Activated T-helper 9 cell treated with anti-CD3 and anti-CD28 coated beads, Interleukin-2, amount 50 U/mL, for 16 hours (primary cell): Measurements from ENCODE around the gene ATP1B3.
"Not testable (repeated sequence)": the region's sequence is repeated elsewhere in the genome, so short reads cannot be mapped to it uniquely, and the experiment has no call there.

Experiments used
- DNase-seq: peaks from one replicate; pipeline ENCODE4 v3.0.0-alpha.2; 2020; ENCODE audit warnings: low read depth

The ATP1B3 gene

DNA sequence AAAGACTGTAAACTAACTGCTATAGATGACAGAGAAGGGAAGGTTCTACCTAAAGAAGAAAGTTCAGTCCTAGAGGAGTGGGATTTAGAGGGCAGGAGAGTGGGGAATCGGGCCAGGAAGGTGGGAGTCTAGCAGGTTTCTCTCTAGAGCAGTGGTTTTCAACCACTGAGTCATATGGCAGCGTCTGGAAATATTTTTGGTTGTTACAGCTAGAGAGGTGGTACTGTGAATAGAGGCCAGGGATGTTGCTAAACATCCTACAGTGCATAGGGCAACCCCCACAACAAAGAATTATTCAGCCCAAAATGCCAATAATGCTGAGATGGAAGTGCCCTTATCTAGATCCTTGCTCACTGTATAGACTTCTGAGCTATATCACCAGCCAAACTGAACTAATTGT lies 28.7 kb downstream of the ATP1B3 start:
- DNase-seq, result no peak

DNA sequence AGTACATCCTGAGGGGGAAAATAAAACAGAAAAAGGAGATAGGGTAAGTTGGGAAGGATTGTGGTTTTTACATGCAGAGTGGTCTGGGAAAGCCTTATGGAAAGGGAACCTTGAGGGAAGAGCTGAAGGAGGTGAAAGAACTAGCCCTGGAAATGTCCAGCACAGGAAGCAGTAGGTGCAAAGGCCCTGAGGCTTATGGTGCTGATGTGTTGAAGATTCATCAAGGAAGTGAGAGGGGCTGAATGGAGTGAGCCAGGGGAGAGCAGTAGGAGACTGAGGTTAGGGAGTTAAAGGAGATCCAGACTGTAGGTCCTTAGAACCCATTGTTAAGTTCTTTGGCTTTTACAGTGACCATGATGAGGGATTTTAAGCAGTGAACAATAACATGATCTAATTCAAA lies 33.0 kb downstream of the ATP1B3 start:
- no peak for DNase-seq

DNA sequence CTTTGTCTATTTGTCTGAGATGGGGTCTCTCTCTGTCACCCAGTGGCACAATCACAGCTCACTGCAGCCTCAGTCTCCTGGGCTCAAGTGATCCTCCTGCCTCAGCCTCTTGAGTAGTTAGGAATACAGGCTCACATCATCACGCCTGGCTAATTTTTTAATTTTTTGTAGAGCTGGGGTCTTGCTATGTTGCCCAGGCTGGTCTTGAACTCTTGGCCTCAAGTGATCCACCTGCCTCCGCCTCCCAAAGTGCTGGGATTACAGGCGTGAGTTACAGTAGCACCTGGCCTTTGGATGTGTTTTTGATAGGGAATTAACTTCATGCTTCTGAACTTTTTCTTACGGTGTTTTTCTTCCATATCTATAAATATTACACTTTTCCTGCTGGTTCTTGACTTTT lies 33.5 kb downstream of the ATP1B3 start:
- DNase-seq, result not testable (repeated sequence)

DNA sequence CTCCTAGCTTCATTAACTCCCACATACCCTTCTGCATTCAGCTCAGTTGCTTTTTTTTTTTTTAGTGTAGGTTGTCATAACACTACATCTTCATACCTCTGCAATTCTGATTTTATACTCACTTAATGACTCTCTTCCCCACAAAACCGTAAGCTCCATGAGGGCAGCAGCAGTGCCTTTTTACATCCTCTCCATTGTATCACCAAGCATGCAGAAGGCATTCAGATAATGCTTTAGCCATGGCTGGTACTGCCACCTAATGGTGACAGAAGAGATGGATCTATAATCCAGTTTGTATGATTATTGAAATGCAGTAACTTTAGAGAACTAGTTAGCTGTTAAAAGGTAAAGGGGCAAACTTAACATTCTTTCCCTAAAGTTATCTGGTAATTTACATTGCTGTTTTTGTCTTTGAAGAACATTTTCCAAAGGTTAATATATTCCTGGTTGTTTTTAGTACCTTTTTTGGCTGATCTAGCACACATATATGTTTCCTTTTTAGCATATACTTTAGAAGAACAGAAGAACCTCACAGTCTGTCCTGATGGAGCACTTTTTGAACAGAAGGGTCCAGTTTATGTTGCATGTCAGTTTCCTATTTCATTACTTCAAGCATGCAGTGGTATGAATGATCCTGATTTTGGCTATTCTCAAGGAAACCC lies 36.8 kb downstream of the ATP1B3 start:
- DNase-seq, result peak; percentile 10

DNA sequence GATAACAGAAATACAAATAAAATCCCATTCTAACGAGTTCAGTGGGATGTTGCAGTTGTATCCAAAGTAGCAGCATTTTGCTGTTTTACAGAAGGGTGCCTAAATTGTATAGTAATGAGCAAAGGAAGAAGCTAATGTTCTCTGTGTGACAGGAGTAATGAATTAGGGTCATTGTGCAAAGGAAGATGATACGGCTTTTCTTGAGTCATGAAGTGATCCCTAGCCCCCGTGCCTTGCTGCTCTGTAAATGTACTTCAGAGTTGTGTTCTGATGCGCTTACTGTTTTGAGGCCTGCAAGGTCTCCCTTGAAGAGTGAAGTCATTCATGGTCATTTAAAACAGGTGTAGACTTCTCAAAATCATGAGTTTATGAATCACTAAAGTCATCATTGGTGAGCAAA lies 37.9 kb downstream of the ATP1B3 start:
- DNase-seq, result no peak

DNA sequence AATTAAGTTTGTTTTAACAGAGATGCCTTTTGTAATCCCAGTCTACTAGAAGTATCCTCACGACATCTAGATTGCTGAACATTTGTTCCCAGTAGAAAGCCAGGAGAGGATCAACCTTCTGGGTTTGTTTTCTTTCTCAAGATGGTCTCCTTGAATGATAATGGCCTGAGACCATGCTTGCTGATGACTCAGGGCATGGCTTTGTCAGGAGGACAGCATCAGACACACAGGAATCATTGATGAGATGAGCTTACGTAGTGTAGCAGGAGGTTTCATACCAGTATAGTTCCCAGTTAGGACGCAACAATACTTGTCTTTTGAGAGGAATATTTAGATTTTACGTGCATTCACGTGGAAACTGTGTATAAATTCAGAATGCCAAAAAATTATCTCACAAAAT lies 38.6 kb downstream of the ATP1B3 start:
- no peak for DNase-seq

DNA sequence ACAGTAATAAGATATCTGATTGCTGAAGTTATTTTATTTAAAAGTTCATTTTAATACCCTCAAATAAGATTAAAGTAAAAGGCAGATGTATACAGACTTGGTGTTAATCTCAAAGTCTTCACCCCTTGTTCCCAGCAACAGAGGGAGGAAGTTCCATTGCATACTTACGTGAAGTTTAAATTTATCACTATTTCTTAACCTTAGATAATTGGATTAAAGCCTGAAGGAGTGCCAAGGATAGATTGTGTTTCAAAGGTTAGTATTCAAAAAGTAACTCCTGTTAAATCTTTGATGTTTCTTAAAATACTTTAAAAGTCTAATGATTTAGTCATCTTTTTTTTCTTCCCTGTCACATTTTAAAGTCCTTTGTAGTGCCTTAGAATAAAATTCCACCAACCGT lies 39.3 kb downstream of the ATP1B3 start:
- no peak for DNase-seq

DNA sequence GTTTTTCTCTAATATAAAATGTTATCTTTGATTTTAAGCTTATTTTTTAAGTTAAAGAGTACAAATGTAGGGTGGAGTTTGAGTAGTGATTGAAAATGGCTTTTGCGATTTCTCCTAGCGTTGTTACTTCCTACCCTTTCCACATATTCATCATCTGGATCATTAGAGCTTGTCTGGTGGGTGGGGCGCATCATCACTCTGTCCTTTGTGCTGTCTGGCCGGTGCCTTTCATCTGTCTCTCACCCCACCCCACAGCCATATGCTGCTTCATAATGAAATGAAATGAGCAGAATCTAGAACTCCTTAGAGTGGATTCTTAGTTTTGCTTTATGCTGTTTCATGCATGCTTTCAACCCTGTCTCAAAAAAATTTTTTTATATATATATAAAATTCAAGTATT lies 44.3 kb downstream of the ATP1B3 start:
- no peak for DNase-seq

DNA sequence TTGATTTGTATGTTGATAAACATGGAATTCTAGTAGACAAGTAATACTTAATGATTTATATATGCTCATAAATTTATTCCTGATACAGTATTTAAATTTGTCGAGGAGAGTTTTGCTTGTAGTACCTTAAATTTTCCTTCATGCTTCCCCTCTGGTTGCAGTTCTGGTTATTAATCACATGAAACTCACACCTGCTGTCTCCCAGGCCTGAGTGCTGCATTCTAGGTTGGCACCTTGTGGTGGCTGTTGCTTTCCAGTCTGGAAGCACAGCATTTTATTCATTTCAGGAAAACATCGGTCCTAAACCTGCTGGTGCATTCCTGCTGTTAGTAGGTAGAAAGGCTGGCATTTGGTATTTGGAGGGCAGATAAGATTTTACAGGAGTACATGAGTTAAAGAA lies 44.9 kb downstream of the ATP1B3 start:
- no peak for DNase-seq

DNA sequence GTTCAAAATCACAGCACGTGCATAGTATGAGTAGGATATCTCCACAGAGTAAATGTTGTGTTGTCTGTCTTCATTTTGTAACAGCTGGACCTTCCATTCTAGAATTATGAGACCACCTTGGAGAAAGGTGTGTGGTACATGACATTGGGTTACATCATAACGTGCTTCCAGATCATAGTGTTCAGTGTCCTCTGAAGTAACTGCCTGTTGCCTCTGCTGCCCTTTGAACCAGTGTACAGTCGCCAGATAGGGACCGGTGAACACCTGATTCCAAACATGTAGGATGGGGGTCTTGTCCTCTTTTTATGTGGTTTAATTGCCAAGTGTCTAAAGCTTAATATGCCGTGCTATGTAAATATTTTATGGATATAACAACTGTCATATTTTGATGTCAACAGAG lies 49.2 kb downstream of the ATP1B3 start:
- DNase-seq, result not testable (repeated sequence)

DNA sequence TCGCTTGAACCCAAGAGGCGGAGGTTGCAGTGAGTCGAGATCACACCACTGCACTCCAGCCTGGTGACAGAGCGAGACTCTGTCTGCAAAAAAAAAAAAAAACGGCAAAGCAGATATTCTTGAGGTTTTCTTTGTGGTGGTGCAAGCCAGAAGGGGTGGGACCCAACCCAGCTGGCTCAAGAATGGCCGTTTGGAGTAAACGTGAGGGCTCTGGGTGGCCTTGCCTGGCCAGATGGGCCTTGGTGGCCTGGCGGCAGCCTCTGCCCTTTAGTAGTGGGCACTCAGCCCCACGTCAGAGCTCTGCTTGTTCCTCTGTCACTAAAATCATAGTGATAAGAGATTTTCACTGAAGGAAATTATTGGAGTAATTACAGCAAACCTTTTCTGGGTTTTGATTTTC lies 50.5 kb downstream of the ATP1B3 start:
- DNase-seq, result no peak

DNA sequence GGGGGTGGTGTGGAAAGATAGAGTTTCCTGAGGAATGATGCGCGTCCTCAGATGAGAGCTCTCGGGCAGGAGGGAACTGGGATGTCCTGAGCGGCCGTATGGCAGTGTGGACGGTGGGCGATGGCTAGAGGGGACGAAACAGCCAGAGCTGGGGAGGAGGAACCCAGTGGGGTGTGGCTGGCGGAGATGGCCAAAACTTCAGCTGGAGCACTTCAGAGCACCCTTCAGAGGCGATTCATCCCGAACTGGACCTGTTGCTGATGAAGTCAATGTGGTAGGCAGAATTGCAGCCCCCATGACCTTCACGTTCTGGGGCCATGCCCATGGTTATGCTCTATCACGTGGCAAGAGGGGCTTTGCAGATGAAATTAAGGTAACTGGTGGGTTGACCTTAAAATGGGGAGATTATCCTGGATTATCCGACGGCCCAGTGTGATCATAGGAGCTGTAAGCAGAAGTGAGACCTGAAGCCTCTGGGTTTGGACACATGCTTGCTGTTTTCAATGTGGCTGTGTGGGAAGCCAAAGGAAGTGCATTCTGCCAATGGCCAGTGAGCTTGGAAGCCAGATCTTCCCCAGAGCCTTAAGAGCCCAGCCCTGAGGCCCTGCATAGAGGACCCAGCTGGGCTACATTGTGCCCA lies 52.3 kb downstream of the ATP1B3 start:
- DNase-seq, result no peak

DNA sequence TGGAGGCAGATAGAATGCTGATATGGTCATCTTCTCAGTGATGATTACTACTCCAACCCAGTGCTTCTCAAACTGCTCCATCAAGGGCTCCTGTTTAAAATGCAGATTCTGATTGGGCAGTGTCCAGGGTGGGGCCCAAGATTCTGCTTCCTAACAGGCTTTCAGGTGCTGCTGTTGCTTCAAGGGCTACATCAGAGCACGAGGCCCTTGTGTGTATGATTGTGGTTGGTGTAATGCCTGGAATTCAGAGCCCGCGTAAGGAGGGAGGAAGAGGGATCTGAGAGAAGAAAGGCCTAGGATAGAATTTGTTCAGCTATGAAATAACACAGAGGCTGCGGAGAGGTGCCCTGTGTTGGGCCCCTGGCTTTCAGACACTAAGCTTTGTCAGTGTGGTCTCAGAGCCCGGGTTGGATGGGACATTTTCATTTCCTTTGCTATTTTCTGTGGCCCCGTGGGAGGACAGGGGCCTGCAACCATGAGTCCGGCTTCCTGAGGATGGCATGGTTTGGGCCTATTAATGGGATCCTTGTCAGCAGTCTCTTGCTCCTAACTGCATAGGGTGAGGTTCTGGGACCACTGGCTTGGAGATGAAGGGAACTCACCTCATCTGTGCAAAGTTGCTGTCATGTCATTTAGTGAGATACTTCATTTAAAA lies 53.0 kb downstream of the ATP1B3 start:
- DNase-seq, result no peak

DNA sequence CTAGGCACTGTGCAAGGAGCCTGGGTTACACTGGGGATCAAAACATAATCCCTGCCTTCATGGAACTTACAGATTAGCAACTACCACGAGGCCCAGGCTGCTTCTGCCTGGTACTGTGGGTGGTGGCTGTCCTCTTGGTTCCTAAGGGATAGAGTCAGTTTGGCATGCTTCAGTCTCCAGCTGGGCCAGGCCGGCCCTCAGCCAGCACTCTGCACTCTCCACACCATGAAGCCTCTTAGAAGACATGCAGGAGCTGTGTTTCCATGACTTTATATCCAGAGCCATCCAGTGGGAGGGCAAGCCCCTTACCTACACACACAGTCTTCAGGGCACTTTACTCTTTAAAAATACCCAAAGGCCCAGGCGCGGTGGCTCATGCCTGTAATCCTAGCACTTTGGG lies 54.4 kb downstream of the ATP1B3 start:
- DNase-seq, result no peak

DNA sequence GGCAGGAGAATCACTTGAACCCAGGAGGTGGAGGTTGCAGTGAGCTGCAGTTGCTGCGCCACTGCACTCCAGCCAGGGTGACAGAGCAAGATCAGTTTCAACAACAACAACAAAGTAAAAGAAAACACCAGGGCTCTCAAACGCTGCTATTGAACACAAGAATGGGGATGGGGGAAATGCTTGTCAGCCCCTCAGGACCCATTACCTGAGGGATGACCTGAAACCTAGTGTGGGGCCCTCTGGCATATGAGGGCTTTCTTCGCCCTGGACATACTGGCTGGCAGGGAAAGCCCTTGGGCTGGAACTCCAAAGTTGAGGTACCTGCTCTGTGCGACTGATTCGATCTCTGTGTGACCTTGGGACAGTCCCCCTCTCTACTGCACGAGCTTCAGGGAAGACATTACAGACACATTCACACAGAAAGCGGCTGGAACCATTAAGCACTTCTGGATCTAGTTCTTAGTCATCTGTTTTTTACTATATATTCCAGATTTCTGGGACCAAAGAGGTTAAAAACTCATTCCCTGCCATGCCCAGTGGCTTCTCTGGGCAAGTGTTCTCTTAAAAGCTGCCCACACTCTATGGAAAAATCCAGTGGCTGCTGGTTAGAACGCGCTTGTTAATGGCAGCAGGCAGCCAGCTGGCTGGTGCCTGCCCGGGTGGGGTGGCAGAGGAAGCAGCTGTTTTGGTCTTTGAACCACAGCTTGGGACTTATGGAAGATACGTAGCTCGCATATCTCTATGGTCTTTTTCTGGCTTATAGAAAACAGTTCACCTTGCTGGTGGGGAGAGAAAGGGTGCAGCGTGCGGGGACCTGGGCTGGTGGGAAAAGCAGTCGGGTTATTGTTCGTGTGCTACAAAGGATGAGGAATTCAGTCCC lies 57.2 kb downstream of the ATP1B3 start:
- no peak for DNase-seq

DNA sequence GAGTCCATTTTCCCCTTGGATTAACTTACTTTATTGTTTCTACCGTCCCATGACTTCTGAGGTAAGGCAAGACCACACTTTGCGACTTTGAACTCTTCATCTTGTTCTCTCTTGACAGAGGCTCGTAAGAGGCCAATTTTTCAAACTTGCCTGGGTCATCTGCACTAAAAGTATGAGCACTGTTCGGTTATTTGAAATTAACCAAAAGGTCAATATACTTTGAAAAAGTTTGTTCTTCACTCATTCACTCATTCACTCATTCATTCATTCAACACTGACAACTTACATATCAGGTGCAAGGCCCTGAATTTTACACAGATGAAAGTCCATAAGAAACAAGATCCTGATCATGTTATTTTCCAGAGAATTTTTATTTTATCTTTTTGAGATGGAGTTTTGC lies 57.9 kb downstream of the ATP1B3 start:
- DNase-seq, result no peak

DNA sequence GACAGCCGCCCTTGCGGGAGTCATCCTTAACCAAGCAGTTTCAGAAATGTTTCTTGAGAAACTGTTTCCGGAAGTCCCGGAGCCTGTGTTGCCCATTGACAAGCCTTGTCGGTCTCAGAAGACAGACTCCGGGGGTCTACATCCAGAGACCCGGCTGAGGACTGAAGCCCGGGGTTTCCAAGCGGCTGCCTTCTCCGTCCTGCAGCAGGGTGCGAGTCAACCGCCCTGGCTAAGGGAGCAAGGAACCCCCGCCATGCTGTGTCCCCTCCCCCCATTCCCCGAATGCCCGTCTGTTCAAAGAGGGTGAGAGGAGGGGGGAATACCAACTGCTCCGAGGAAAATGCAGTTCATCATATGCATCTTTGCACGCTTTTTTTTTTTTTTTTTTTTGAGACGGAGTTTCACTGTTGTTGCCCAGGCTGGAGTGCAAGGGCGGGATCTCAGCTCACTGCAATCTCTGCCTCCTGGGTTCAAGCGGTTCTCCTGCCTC lies 61.6 kb downstream of the ATP1B3 start:
- DNase-seq, result no peak

DNA sequence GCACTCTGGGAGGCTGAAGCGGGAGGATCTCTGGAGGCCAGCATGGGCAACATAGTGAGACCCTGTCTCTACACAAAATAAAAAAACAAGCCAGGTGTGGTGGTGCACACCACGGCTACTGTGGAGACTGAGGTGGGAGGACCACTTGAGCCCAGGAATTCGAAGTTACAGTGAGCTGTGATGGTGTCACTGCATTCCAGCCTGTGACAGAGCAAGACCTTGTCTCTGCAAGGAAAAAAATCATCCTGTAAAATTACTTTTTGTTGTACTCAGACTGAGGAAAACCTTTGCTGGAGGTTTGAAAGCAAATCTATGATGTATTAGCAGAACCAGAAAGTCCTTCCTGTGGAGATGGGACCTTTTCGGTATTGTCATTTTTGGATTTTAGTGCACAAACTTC lies 63.3 kb downstream of the ATP1B3 start:
- no peak for DNase-seq

DNA sequence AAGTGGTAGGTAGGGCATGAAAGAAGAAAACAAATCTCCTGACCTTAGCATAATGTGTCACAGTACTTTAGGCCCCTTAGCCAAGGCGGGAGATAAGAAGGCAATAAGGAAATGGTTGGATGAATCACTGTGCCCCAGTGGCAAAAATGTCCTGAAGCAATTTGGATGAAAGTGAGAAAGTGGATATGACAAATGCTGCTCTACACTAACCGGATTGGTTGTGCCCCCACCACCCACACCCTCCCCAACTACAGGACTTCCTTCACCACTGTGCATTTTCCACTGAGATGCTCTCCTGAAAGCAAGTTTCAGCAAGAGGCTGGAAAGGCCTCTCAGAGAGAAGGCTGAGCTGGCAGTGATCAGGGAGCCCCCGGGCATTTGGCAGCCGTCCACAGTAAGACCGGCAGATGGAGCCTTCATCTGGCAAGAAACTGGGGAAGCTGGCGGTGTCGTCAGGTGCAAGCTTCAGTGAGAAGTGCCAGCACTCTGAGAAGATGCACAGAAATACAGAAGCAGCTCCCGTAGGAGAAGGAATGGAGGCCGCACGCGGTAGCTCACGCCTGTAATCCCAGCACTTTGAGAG lies 63.8 kb downstream of the ATP1B3 start:
- DNase-seq, result no peak

DNA sequence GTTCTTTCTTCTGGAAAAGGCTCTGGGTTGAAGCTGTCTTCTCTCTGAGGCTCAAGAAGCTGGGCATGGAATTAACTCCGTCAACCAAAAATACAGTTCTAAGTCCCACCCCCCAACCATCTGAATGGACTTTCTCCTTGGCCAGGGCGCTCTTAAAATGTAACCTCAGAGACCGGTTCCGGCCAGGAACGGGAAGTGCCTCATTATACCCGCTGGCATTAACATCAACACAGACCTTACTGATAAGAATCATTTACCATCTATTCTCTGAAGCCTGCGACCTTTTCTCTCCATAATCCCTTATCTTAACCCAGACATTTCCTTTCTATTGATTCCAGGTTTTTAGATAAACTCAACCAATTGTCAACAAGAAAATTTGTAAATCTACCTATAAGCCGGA lies 64.7 kb downstream of the ATP1B3 start:
- no peak for DNase-seq

DNA sequence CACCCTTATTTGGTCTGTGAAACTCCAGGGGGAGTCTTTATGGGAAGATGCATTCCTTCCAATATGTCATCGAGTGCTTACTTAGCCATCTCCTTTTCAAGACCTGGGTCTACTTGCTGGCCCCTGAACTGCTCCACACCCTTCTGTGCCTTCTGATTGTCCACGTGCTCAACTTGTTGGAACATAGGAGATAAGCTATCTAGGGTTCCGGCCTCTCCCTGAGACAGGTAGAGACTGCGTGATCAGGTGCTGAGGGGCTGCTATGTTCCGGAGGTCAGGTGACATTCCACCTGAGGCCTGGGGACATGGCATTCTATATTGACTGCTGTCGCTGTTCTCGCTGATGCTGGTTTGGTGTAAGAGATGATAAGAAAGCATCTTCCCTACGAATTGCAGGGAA lies 65.6 kb downstream of the ATP1B3 start:
- no peak for DNase-seq
